Measurements from ENCODE around the gene ZCCHC2. TPM values are rescaled to one million over a fixed set of nuclear protein-coding genes. Genes with fewer than 3 reads are reported as not detected.

The ZCCHC2 gene
- total and polyA plus RNA-seq, 2 of the 4 experiments (the other 2 are of a cell fraction): 3.2 to 3.6 TPM

DNA sequence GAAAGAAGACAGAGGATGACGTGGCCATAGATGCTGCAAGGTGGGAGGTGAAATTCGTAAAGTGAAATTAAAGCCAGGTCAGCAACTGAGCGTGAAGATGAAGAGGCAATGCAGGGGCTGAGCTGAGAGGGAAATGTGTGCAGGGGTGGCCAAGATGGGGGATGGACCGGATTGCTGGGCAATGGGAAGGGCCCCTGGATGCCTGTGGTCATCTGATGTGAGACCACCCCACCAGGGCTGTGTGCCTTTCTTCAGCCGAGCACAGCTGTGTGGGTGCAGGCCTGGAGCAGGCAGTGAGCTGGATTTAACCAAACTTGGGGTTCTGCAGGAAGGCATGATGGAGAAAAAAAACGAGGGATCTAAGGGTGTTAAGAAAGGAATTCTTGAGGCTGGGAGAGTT lies 80.4 kb downstream of the ZCCHC2 start:
- no peak overlapping the region for H2BK5ac ChIP-seq (ENCODE audit: low read depth, low read length, poor library complexity, severe bottlenecking)
- BruUV-seq (replicated peaks): no TSS peak
- no peak overlapping the region for H2AK9ac ChIP-seq (replicated peaks; ENCODE audit: low read depth, low read length, poor library complexity)
- H3K9me1 ChIP-seq (ENCODE audit: insufficient read depth, low read length): no peaks in the 10 kb centered on the region
- peaks cover 43% of the 10 kb centered on the region for H3K27me3 ChIP-seq (ENCODE audit: control insufficient read depth, insufficient read depth, low read length)
- H4K91ac ChIP-seq (ENCODE audit: insufficient read depth, low read depth, low read length): no peak overlapping the region
- 61% methylated on average over 3 of the region's 6 CpGs; no CpG with 5 or more reads in 1 of the 2 experiments for WGBS, 2 experiments (ENCODE audit: extremely low coverage in 2 of 2, insufficient read length in 1 of 2)
- H3K4me2 ChIP-seq (ENCODE audit: low read depth, low read length): no peak overlapping the region
- no peak overlapping the region for H3K27ac ChIP-seq (ENCODE audit: insufficient read depth, low read length)
- in situ Hi-C loops (cut with MboI; ENCODE audit: low sequenced_read_pairs) (no loop called here), intact Hi-C loops (cut with micrococcal nuclease) (no loop called here), dilution Hi-C loops (cut with HindIII; ENCODE audit: low sequenced_read_pairs, unreplicated experiment) (no loop called here)
- H3K56ac ChIP-seq (ENCODE audit: extremely low read depth, insufficient read depth, low read length): no peak overlapping the region
- no peak overlapping the region for H4K5ac ChIP-seq (ENCODE audit: low read depth, low read length)
- ChIA-PET POLR2A (ENCODE audit: unreplicated experiment) (no interaction called here), CTCF (no interaction called here)
- H4K8ac ChIP-seq (ENCODE audit: low read depth in 2 of 2, low read length in 2 of 2): no peak overlapping the region
- H4K20me1 ChIP-seq (ENCODE audit: insufficient read depth, low read length): no peaks in the 10 kb centered on the region
- TF ChIP-seq MAZ (IDR thresholded peaks at IDR 0.05; ENCODE audit: borderline replicate concordance, low read depth, low read length) (no peak), USF2 (IDR thresholded peaks at IDR 0.05; ENCODE audit: low read depth, low read length) (no peak), CHD1 (IDR thresholded peaks at IDR 0.05; ENCODE audit: low read depth, low read length) (no peak), SMC3 (IDR thresholded peaks at IDR 0.05; ENCODE audit: low read depth, low read length) (no peak), POLR2A (IDR thresholded peaks at IDR 0.05; ENCODE audit: low read depth, low read length) (no peak), RFX5 (IDR thresholded peaks at IDR 0.05; ENCODE audit: low read depth, low read length) (no peak), CEBPB (IDR thresholded peaks at IDR 0.05; ENCODE audit: low read depth, low read length) (no peak), BHLHE40 (IDR thresholded peaks at IDR 0.05; ENCODE audit: low read depth, low read length) (no peak), MXI1 (IDR thresholded peaks at IDR 0.05; ENCODE audit: borderline replicate concordance, low read depth, low read length) (no peak), RAD21 (IDR thresholded peaks at IDR 0.05; ENCODE audit: low read length) (no peak)
- TF ChIP-seq, protein P1, sequence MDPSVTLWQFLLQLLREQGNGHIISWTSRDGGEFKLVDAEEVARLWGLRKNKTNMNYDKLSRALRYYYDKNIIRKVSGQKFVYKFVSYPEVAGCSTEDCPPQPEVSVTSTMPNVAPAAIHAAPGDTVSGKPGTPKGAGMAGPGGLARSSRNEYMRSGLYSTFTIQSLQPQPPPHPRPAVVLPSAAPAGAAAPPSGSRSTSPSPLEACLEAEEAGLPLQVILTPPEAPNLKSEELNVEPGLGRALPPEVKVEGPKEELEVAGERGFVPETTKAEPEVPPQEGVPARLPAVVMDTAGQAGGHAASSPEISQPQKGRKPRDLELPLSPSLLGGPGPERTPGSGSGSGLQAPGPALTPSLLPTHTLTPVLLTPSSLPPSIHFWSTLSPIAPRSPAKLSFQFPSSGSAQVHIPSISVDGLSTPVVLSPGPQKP (IDR thresholded peaks at IDR 0.05; ENCODE audit: borderline replicate concordance, low read depth, low read length): no peak
- TF ChIP-seq, protein P2, sequence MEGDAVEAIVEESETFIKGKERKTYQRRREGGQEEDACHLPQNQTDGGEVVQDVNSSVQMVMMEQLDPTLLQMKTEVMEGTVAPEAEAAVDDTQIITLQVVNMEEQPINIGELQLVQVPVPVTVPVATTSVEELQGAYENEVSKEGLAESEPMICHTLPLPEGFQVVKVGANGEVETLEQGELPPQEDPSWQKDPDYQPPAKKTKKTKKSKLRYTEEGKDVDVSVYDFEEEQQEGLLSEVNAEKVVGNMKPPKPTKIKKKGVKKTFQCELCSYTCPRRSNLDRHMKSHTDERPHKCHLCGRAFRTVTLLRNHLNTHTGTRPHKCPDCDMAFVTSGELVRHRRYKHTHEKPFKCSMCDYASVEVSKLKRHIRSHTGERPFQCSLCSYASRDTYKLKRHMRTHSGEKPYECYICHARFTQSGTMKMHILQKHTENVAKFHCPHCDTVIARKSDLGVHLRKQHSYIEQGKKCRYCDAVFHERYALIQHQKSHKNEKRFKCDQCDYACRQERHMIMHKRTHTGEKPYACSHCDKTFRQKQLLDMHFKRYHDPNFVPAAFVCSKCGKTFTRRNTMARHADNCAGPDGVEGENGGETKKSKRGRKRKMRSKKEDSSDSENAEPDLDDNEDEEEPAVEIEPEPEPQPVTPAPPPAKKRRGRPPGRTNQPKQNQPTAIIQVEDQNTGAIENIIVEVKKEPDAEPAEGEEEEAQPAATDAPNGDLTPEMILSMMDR (conservative IDR thresholded peaks at IDR 0.05; ENCODE audit: low read depth, low read length): no peak
- H3K4me1 ChIP-seq (ENCODE audit: control insufficient read depth, insufficient read depth, low read length): peaks cover 1% of the 10 kb centered on the region; the same call in 1 of the 2 replicates
- no peak overlapping the region for H2BK120ac ChIP-seq (ENCODE audit: low read depth, low read length)
- H2AK5ac ChIP-seq (ENCODE audit: low read depth, low read length): no peak overlapping the region
- H3K9me3 ChIP-seq (ENCODE audit: control insufficient read depth, insufficient read depth, low read length): no peaks in the 10 kb centered on the region
- H3K4me3 ChIP-seq (ENCODE audit: insufficient read depth, low read depth, low read length): no peak overlapping the region
- H3K79me1 ChIP-seq (ENCODE audit: low read depth in 1 of 2, low read length in 2 of 2): no peaks in the 10 kb centered on the region
- H3K9ac ChIP-seq (ENCODE audit: low read depth, low read length): no peak overlapping the region
- H3K14ac ChIP-seq (replicated peaks; ENCODE audit: low read depth, low read length): no peak overlapping the region
- no peak overlapping the region for H3K23ac ChIP-seq (ENCODE audit: low read depth, low read length)
- ATAC-seq (ENCODE audit: low read depth) (no peak), DNase-seq (no peak)
- no peaks in the 10 kb centered on the region for H3K36me3 ChIP-seq (ENCODE audit: control insufficient read depth, insufficient read depth, low read length)
- H2AFZ ChIP-seq (replicated peaks; ENCODE audit: low read length, poor library complexity): no peak overlapping the region
- no peak overlapping the region for H2BK15ac ChIP-seq (ENCODE audit: low read depth, low read length)
- no peak overlapping the region for H3K18ac ChIP-seq (ENCODE audit: low read depth, low read length)
- H3K4ac ChIP-seq (ENCODE audit: low read depth, low read length): no peak overlapping the region
- H2BK20ac ChIP-seq (ENCODE audit: low read depth, low read length): no peak overlapping the region

Data from IMR-90 (cell line).